WTC11 (cell line): ENCODE results near the gene ACSM3.

Experiments used
- ATF2 ChIP-seq: sonication (generic); formaldehyde crosslinking; IDR thresholded peaks from 2 replicates; pipeline ENCODE4 v1.8.1; 2022; ENCODE audit warnings: low read depth, missing genetic modification reagents, borderline replicate concordance
- CTCF ChIP-seq: fragments of 200-600 bp; IDR thresholded peaks from 2 replicates; pipeline ENCODE4 v1.8.0; 2022; ENCODE audit warnings: antibody characterized with exemption
- EMX1 ChIP-seq: fragments of 250-450 bp; sonication (Bioruptor Pico); IDR thresholded peaks from 2 replicates; pipeline ENCODE4 v1.8.0; 2021; ENCODE audit warnings: mild to moderate bottlenecking
- ERG ChIP-seq: fragments of 250-450 bp; sonication (Bioruptor Pico); IDR thresholded peaks from 2 replicates; pipeline ENCODE4 v1.8.0; 2021; ENCODE audit warnings: mild to moderate bottlenecking
- FOXP4 ChIP-seq: sonication (generic); formaldehyde crosslinking; IDR thresholded peaks from 2 replicates; pipeline ENCODE4 v1.8.0; 2022; ENCODE audit warnings: mild to moderate bottlenecking, missing genetic modification reagents
- IRF1 ChIP-seq: sonication (generic); formaldehyde crosslinking; IDR thresholded peaks from 2 replicates; pipeline ENCODE4 v1.8.0; 2023; ENCODE audit warnings: missing genetic modification reagents
- MLX ChIP-seq: sonication (generic); formaldehyde crosslinking; IDR thresholded peaks from 2 replicates; pipeline ENCODE4 v1.8.1; 2023; ENCODE audit warnings: mild to moderate bottlenecking, missing genetic modification reagents, moderate library complexity
- TEAD4 ChIP-seq: sonication (generic); formaldehyde crosslinking; IDR thresholded peaks from 2 replicates; pipeline ENCODE4 v1.8.0; 2022; ENCODE audit warnings: mild to moderate bottlenecking, missing genetic modification reagents
- USF2 ChIP-seq: sonication (generic); formaldehyde crosslinking; IDR thresholded peaks from 2 replicates; pipeline ENCODE4 v1.8.1; 2023; ENCODE audit warnings: mild to moderate bottlenecking, missing genetic modification reagents, moderate library complexity
- ZBTB43 ChIP-seq: sonication (generic); formaldehyde crosslinking; IDR thresholded peaks from 2 replicates; pipeline ENCODE4 v1.8.1; 2023; ENCODE audit warnings: mild to moderate bottlenecking, missing genetic modification reagents
- ZNF425 ChIP-seq: fragments of 250-450 bp; sonication (Bioruptor Pico); conservative IDR thresholded peaks from 2 replicates; pipeline ENCODE4 v1.9.0; 2021; ENCODE audit warnings: mild to moderate bottlenecking

- no peak for TF ChIP-seq FOXP4
- no peak for TF ChIP-seq CTCF
- TF ChIP-seq USF2 (CRISPR knock-in tag), result no peak
- TF ChIP-seq ZNF425 (CRISPR knock-in tag), result no peak
- no peak for TF ChIP-seq TEAD4
- no peak for TF ChIP-seq IRF1 (CRISPR knock-in tag)
- no peak for TF ChIP-seq ERG
- no peak for TF ChIP-seq EMX1 (CRISPR knock-in tag)
- no peak for TF ChIP-seq MLX (CRISPR knock-in tag)
- TF ChIP-seq ATF2 (CRISPR knock-in tag), result no peak
- no peak for TF ChIP-seq ZBTB43 (CRISPR knock-in tag)
Observed at GRCh38 chr16:20749474-20749873, 14.3 kb upstream of the ACSM3 start.
